ENCODE measurements around the gene C6orf47. TPM values are rescaled to one million over a fixed set of nuclear protein-coding genes. Genes with fewer than 3 reads are reported as not detected.

Gene C6orf47
- total and polyA plus RNA-seq, 10 of the 15 experiments (the other 5 are each of a cell fraction or from before 2014, with no cell fraction given), result 0.16 to 20.4 (median 17.3) TPM; not detected in 1

GRCh38 chr6:31664790-31665500 lies 4.4 kb upstream of the C6orf47 start, which contains the start of gene GPANK1 (continued):
- TF ChIP-seq GABPA (IDR thresholded peaks at IDR 0.05; ENCODE audit: low read depth) (no peak; the same call in 1 of the 2 replicates), ZNF217 (IDR thresholded peaks at IDR 0.05) (no peak), TARDBP (IDR thresholded peaks at IDR 0.05; ENCODE audit: borderline replicate concordance) (no peak), BMI1 (IDR thresholded peaks at IDR 0.05; ENCODE audit: borderline replicate concordance) (no peak), SUPT20H (IDR thresholded peaks at IDR 0.05; ENCODE audit: borderline replicate concordance, control insufficient read depth, low read depth, low read length) (no peak), TCF7 (IDR thresholded peaks at IDR 0.05; ENCODE audit: borderline replicate concordance) (0 out of 2 replicates have a peak, but pooled peaks have one; percentile 33), CBFB (IDR thresholded peaks at IDR 0.05; ENCODE audit: low read depth) (peak; percentile 90), RBBP5 (conservative IDR thresholded peaks at IDR 0.05) (no peak), YY1 (IDR thresholded peaks at IDR 0.05; ENCODE audit: low read depth, low read length) (peak; percentile 98), EP300 (IDR thresholded peaks at IDR 0.05; ENCODE audit: borderline replicate concordance in 1 of 2, control insufficient read depth in 1 of 2, low read depth in 2 of 2, low read length in 2 of 2) (peak; percentile 23 to 28; a peak in 2 of 4 replicates), PML (IDR thresholded peaks at IDR 0.05; ENCODE audit: low read length) (peak; percentile 75; the same call in 1 of the 2 replicates), KAT2A (conservative IDR thresholded peaks at IDR 0.05; ENCODE audit: control insufficient read depth, low read depth, low read length) (no peak), SMC3 (IDR thresholded peaks at IDR 0.05; ENCODE audit: borderline replicate concordance, low read length) (no peak), FOXM1 (IDR thresholded peaks at IDR 0.05; ENCODE audit: low read depth, low read length) (0 out of 2 replicates have a peak, but pooled peaks have one; percentile 50), HDGF (IDR thresholded peaks at IDR 0.05) (peak; percentile 19; the same call in 1 of the 2 replicates), ZSCAN29 (IDR thresholded peaks at IDR 0.05) (no peak), KDM1A (IDR thresholded peaks at IDR 0.05; ENCODE audit: borderline replicate concordance) (no peak), MEF2A (IDR thresholded peaks at IDR 0.05; ENCODE audit: insufficient read depth, low read depth, low read length) (no peak), BHLHE40 (IDR thresholded peaks at IDR 0.05; ENCODE audit: borderline replicate concordance in 1 of 2, low read depth in 2 of 2, low read length in 1 of 2) (peak; percentile 63 to 81), PRDM15 (CRISPR knock-in tag; IDR thresholded peaks at IDR 0.05) (no peak), HCFC1 (IDR thresholded peaks at IDR 0.05; ENCODE audit: low read length) (peak; percentile 54), EGR1 (IDR thresholded peaks at IDR 0.05; ENCODE audit: borderline replicate concordance in 1 of 2, low read depth in 2 of 2, low read length in 2 of 2) (peak in 1 of 2 experiments; percentile 44; a peak in 1 of 3 replicates)
- TF ChIP-seq, protein P1, sequence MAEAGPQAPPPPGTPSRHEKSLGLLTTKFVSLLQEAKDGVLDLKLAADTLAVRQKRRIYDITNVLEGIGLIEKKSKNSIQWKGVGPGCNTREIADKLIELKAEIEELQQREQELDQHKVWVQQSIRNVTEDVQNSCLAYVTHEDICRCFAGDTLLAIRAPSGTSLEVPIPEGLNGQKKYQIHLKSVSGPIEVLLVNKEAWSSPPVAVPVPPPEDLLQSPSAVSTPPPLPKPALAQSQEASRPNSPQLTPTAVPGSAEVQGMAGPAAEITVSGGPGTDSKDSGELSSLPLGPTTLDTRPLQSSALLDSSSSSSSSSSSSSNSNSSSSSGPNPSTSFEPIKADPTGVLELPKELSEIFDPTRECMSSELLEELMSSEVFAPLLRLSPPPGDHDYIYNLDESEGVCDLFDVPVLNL (IDR thresholded peaks at IDR 0.05; ENCODE audit: low read depth, low read length), result peak; percentile 86
- TF ChIP-seq, protein P2, sequence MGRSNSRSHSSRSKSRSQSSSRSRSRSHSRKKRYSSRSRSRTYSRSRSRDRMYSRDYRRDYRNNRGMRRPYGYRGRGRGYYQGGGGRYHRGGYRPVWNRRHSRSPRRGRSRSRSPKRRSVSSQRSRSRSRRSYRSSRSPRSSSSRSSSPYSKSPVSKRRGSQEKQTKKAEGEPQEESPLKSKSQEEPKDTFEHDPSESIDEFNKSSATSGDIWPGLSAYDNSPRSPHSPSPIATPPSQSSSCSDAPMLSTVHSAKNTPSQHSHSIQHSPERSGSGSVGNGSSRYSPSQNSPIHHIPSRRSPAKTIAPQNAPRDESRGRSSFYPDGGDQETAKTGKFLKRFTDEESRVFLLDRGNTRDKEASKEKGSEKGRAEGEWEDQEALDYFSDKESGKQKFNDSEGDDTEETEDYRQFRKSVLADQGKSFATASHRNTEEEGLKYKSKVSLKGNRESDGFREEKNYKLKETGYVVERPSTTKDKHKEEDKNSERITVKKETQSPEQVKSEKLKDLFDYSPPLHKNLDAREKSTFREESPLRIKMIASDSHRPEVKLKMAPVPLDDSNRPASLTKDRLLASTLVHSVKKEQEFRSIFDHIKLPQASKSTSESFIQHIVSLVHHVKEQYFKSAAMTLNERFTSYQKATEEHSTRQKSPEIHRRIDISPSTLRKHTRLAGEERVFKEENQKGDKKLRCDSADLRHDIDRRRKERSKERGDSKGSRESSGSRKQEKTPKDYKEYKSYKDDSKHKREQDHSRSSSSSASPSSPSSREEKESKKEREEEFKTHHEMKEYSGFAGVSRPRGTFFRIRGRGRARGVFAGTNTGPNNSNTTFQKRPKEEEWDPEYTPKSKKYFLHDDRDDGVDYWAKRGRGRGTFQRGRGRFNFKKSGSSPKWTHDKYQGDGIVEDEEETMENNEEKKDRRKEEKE (IDR thresholded peaks at IDR 0.05), result no peak
